ENCODE measurements around the gene DCPS. TPM values are rescaled to one million over a fixed set of nuclear protein-coding genes. Genes with fewer than 3 reads are reported as not detected.

Gene DCPS
- total and polyA plus RNA-seq, 8 donors, result 16.4 to 24.4 (median 21.5) TPM

GRCh38 chr11:126313826-126314225, 10.0 kb downstream of the DCPS start:
- Histone ChIP-seq H3K4me1 (peaks cover 11 to 70% of the 10 kb centered on the region in 2 donors), H3K4me3 (no peak overlapping the region), H3K9me3 (no peaks in the 10 kb centered on the region), H3K27me3 (no peaks in the 10 kb centered on the region), H3K36me3 (peaks cover 0 to 4% of the 10 kb centered on the region in 2 donors), H3K27ac (no peak overlapping the region)
- ATAC-seq, result no peak
- DNase-seq, result no peak
- intact Hi-C loops (cut with DNase I), result loop anchor here in 1 of 2 donors (5.0 to 10.0 kb wide), 2 partner anchors 121 to 168 kb away; no protein-coding TSS in a partner anchor
- no peak for TF ChIP-seq CTCF (IDR thresholded peaks at IDR 0.05)

GRCh38 chr11:126317432-126317755, 13.5 kb downstream of the DCPS start:
- Histone ChIP-seq H3K4me1 (peaks cover 19 to 58% of the 10 kb centered on the region in 2 donors), H3K27me3 (no peaks in the 10 kb centered on the region), H3K27ac (peak overlapping the region; percentile 79 to 84), H3K9me3 (no peaks in the 10 kb centered on the region), H3K4me3 (no peak overlapping the region), H3K36me3 (no peaks in the 10 kb centered on the region)
- no peak for TF ChIP-seq CTCF (IDR thresholded peaks at IDR 0.05)
- intact Hi-C loops (cut with DNase I), result loop anchor here in 1 of 2 donors (10.0 kb wide), 1 partner anchor 117 kb away; no protein-coding TSS in a partner anchor
- DNase-seq (no peak), ATAC-seq (no peak)

GRCh38 chr11:126317756-126318573, 14.1 kb downstream of the DCPS start:
- ATAC-seq (peak; percentile 82), DNase-seq (peak in 3 of 4 donors; percentile 69 to 75 (median 70))
- intact Hi-C loops (cut with DNase I), result loop anchor here in 1 of 2 donors (10.0 kb wide), 1 partner anchor 117 kb away; no protein-coding TSS in a partner anchor
- peak overlapping the region; percentile 79 to 84 for H3K27ac ChIP-seq
- H3K4me1 ChIP-seq, result peaks cover 19 to 52% of the 10 kb centered on the region in 2 donors
- H3K27me3 ChIP-seq, result no peaks in the 10 kb centered on the region
- no peak for TF ChIP-seq CTCF (IDR thresholded peaks at IDR 0.05)
- no peaks in the 10 kb centered on the region for H3K9me3 ChIP-seq
- H3K36me3 ChIP-seq, result no peaks in the 10 kb centered on the region
- no peak overlapping the region for H3K4me3 ChIP-seq

GRCh38 chr11:126318574-126319373, 14.9 kb downstream of the DCPS start:
- Histone ChIP-seq H3K36me3 (no peaks in the 10 kb centered on the region), H3K4me3 (no peak overlapping the region), H3K4me1 (peaks cover 19 to 47% of the 10 kb centered on the region in 2 donors), H3K27me3 (no peaks in the 10 kb centered on the region), H3K27ac (peak overlapping the region; percentile 79 to 84), H3K9me3 (no peaks in the 10 kb centered on the region)
- ATAC-seq (peak; percentile 83), DNase-seq (peak in 3 of 4 donors; percentile 59 to 84 (median 59))
- TF ChIP-seq CTCF (IDR thresholded peaks at IDR 0.05), result no peak
- intact Hi-C loops (cut with DNase I), result loop anchor here in 1 of 2 donors (10.0 kb wide), 1 partner anchor 116 kb away; no protein-coding TSS in a partner anchor

GRCh38 chr11:126319374-126319740, 15.5 kb downstream of the DCPS start:
- Histone ChIP-seq H3K4me3 (no peak overlapping the region), H3K36me3 (no peaks in the 10 kb centered on the region), H3K27ac (peak overlapping the region; percentile 79 to 84), H3K4me1 (peaks cover 19 to 44% of the 10 kb centered on the region in 2 donors), H3K9me3 (no peaks in the 10 kb centered on the region), H3K27me3 (no peaks in the 10 kb centered on the region)
- no peak for ATAC-seq
- TF ChIP-seq CTCF (IDR thresholded peaks at IDR 0.05), result no peak
- no peak for DNase-seq
- intact Hi-C loops (cut with DNase I), result loop anchor here in 1 of 2 donors (10.0 kb wide), 1 partner anchor 115 kb away; no protein-coding TSS in a partner anchor

All from left lung (tissue), 10 donors.